HG02852 (cell line): ENCODE measurements around the gene PTGES.
"Not testable (repeated sequence)": the region's sequence is repeated elsewhere in the genome, so short reads cannot be mapped to it uniquely, and the experiment has no call there.

Experiments
- ATAC-seq: cut with Tn5 transposase; IDR thresholded peaks from one replicate; pipeline ENCODE4 v1.9.1; 2021; ENCODE audit warnings: mild to moderate bottlenecking, moderate library complexity; ENCODE audit not compliant: unreplicated experiment

Gene PTGES, protein sequence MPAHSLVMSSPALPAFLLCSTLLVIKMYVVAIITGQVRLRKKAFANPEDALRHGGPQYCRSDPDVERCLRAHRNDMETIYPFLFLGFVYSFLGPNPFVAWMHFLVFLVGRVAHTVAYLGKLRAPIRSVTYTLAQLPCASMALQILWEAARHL

DNA sequence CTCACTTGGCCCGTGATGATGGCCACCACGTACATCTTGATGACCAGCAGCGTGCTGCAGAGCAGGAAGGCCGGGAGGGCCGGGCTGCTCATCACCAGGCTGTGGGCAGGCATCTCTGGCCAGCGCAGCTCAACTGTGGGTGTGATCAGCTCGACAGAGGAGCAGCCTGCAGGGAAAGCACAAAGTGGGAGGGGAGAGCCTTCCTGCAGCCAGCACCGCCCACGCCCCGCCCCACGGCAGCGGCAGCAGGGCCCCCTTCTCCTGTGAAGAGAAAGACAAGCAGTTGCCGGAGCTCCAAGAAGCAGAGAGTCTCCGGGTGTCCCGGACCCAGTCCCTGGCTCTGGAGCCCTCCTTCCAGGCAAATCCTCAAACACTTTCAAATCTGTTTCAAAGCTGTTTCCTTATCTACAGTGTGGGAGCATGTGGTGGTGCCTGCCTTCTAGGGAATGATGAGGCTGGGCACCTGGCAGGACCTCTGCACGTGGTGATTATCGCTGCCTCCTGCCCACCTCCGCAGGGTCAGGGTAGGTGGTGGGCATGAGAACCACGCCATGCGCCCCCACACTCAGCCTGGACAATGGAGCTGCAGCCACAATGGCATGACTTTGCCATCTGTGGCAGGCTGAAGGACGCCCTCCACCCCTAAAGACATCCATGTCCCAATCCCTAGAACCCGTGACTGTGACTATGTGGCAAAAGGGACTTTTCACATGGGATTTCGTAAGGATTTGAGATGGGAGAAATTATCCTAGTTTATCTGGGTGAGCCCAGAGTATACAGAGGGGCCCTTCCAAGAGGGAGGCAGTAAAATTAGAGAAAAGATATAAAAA lies at the start of gene PTGES:
PTGES (minus strand) TSS at position 143 of the 830 bp plus-strand sequence; CDS start at position 113, 30 bp downstream.
- no peak for ATAC-seq

DNA sequence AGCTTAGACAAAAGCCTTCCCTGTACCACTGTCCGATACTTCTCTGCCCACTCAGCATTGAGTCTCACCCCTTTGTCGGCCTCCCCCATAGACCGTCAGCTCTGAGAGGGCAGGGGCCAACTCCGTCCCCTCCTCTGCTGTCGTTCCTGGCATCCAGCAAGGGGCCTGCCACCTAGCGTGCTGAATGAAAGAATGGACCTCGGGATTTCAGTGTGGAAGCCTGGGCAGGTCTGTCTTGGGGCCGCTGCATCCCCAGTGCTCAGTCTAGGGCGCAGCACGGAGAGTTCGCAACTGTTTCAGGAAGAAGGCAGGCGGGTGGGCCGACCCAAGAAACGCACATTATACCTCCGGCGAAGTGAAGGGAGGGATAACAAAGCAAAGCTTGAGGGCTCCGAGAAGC lies 48.7 kb upstream of the PTGES start:
- no peak for ATAC-seq

GRCh38 chr9:129798973-129799372 lies 46.1 kb upstream of the PTGES start:
- ATAC-seq: no peak

DNA sequence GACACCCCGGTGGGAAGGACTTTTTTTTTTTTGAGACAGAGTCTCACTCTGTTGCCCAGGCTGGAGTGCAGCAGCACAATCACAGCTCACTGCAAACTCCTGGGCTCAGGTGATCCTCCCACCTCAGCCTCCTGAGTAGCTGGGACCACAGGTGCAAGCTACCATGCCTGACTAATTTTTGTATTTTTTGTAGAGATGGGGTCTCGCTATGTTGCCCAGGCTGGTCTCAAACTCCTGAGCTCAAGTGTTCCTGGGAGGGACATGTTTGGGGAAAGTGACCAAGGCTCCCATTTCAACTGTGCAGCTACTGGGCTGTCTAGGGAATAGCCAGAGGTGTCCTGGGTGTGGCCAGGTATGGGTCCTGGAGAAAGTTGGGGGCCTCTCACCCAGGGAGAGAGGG lies 43.2 kb upstream of the PTGES start:
- not testable (repeated sequence) for ATAC-seq

DNA sequence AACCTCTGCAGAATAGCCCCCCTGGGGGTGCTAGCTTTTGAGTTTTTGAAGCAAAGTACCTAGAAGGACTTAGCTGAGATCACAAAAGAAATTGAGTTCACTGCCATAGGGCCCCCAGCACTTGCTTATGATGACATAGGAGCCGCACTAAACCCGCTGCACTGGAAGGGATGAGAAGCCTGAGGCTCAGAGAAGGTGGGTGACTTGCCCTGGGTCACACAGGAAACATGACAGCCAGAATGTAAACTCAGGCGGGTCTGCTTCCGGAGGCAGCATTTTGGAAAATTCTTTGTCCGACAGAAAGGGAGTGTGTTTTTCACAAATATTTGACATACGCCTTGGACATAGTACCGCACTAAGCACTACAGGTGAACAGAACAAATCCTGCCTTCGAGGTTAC lies 41.7 kb upstream of the PTGES start:
- ATAC-seq: no peak

- ATAC-seq: no peak
These were observed 33.6 kb upstream of the PTGES start for GRCh38 chr9:129786481-129786880.

DNA sequence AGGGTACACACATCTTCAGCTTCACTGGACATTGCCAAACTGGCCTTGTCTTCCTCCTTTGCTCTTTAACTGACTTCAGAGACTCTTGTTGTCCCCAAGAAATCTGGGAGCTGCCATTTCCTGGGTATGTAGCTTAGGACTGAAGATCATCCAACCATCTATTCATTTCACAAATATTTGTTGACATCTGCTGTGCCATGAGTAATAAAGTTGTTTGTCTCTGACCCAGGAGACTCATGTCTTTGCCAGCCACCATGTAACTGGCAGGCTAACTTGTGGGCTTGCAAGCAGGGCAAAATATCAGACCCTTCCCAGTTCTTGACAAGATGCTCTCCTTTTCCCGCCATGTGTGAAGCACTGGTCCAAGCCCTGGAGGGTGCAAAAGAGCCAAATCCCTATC lies 33.0 kb upstream of the PTGES start:
- no peak for ATAC-seq

DNA sequence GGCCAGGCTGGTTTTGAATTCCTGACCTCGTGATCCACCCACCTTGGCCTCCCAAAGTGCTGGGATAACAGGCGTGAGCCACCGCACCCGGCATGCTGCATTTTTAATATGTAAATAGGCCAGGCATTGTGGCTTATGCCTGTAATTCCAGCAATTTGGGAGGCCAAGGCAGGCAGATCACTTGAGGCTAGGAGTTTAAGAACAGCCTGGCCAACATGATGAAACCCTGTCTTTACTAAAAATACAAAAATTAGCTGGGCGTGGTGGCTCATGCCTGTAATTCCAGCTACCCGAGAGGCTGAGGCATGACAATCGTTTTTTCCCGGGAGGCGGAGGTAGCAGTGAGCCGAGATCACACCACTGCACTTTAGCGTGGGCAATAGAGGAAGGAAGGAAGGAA lies 32.1 kb upstream of the PTGES start:
- ATAC-seq: not testable (repeated sequence)

- no peak for ATAC-seq
These were observed 30.9 kb upstream of the PTGES start for GRCh38 chr9:129783516-129784361.

GRCh38 chr9:129781981-129782380 lies 29.1 kb upstream of the PTGES start:
- ATAC-seq: no peak

GRCh38 chr9:129781131-129781530 lies 28.3 kb upstream of the PTGES start:
- ATAC-seq: no peak

DNA sequence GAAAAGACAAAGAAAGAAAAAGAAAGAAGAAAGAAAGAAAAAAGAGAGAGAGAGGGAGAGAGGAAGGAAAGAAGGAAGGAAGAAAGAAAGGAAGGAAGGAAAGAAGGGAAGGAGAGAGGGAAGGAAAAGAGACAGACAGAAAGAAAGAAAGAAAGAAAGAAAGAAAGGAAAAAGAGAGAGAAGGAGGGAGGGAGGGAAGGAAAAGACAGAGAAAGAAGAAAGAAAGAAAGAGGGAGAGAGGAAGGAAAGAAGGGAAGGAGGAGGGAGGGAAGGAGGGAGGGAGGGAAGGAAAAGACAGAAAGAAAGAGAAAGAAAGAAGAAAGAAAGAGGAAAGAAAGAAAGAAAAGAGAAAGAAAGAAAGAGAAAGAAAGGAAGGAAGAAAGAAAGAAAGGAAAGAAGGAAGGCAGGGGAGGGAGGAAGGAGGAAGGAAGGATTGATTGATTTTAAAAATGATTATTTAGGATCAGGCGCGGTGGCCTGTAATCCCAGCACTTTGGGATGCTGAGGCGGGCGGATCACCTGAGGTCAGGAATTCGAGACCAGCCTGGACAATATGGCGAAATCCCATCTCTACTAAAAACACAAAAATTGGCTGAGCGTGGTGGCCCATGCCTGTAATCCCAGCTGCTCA lies 26.8 kb upstream of the PTGES start:
- ATAC-seq: no peak

DNA sequence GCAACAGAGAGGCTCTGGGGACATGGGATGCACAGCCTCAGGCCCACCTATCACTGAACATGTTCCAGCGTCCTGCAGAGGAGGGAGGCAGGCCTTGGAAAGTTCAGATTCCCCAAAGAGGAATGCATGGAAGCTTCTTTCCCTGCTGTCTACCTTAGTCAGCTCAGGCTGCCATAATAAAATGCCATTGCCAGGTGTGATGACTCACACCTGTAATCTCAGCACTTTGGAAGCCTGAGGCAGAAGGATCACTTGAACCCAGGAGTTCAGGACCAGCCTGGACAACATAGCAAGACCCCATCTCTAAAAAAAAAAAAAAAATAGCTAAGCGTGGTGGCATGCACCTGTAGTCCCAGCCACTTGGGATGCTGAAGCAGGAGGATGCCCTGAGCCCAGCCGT lies 25.6 kb upstream of the PTGES start:
- ATAC-seq: no peak

- no peak for ATAC-seq
These were observed 24.9 kb upstream of the PTGES start for GRCh38 chr9:129777769-129778130.

GRCh38 chr9:129776938-129777768 lies 24.3 kb upstream of the PTGES start:
- no peak for ATAC-seq

DNA sequence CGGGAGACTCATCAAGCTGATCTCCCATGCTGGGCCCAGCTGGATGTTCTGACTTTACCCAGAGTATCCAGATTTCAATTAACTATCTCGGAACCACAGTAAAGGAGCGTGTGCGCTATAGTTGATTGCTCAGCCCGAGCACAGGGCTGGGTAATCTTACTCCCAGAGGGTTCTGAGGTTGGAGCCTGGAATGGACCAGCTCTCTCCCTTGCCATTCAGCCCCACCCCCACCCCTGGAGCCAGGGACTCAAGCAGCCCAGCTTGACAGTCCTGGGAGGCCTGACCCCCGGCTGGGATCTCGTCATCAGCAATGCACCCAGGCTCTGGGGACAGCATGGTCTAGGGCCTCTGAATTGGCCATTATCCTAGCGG lies 23.7 kb upstream of the PTGES start:
- ATAC-seq: no peak

DNA sequence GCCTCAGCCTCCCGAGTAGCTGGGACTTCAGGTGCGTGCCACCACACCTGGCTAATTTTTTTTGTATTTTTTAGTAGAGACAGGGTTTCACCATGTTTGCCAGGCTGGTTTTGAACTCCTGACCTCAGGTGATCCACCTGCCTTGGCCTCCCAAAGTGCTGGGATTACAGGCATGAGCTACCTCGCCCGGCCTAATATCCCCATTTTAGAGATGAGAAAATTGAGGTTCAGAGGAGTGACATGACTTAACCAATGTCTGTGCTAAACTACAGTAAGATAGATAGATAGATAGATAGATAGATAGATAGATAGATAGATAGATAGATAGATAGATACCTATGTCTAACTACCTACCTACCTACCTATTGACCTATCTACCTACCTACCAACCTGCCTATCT lies 23.3 kb upstream of the PTGES start:
- not testable (repeated sequence) for ATAC-seq

GRCh38 chr9:129775448-129775798 lies 22.6 kb upstream of the PTGES start:
- ATAC-seq: no peak

DNA sequence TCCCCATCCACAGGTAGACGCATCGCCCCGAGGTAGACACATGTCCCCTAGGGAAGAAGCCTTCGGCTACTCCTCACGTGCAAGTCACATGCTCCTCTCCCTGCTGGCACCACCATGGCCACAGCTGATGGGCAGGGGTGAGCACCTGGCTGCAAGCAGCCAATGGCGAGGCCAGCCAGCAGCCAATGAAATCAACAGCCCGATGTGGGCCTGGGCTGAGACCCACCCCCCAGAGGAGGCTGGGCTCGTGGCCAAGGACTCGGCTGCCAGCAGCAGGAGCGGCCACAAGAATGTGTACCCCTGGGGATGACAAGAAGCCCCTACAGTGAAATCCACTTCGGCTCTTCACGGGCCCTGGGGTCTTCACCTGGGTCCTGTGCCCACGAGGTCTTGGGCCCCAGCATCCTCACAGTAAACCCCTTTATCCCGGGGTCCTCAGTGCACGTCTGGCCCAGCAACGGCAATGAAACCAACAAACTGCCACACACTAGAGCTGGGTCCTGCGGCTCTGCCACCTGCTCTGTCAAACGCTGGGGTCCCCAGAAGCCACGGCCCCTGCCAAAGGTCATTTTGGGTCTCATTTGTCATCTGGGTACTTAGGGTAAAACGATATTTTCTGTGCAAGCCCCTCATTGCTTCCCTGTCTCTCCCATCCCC lies 22.1 kb upstream of the PTGES start:
- no peak for ATAC-seq
